HCT116 (cell line): ENCODE measurements around the gene CLCN4. TPM values are rescaled to one million over a fixed set of nuclear protein-coding genes. Genes with fewer than 3 reads are reported as not detected.

Source experiments
- ATAC-seq: fragments of 200-7000 bp; cut with Tn5 transposase; 2 replicates; pipeline ENCODE4 v1.9.1; 2020; ENCODE audit warnings: mild to moderate bottlenecking, moderate library complexity
- BruUV-seq: library from RNA; stranded (reverse); fragments of 400-500 nt; replicated peaks from 2 replicates; lab custom pipeline; 2021; lab: Mats Ljungman, UMichigan
- CTCF ChIA-PET: fragments of 300-600 bp; sonication (Branson Sonifier 250); formaldehyde crosslinking; loops from one replicate; lab custom pipeline; 2021; ENCODE audit warnings: antibody characterized with exemption; lab: Charles Lee
- POLR2A ChIA-PET: fragments of 300-600, 350-600 bp; sonication (Branson Sonifier 250); formaldehyde crosslinking; loops from one replicate; lab custom pipeline; 2021; ENCODE audit warnings: antibody characterized with exemption; lab: Charles Lee
- RAD21 ChIA-PET, 2 experiments: fragments of 300-600 bp; sonication (Branson Sonifier 250); formaldehyde crosslinking; loops; one replicate each; lab custom pipeline; 2023; ENCODE audit warnings: low total read pairs in 2 of 2; ENCODE audit not compliant: uncharacterized antibody in 2 of 2, unreplicated experiment in 2 of 2, low non-redundant PET in 1 of 2; lab: Charles Lee
- DNase-seq: peaks from one replicate; pipeline ENCODE4 v3.0.0-alpha.2; 2010; ENCODE audit warnings: low read depth, low spot score
- H2AFZ ChIP-seq: fragments of 200-600 bp; shearing (Covaris generic), sonication (generic); 2 replicates; pipeline ENCODE4 v1.6.1; 2017; ENCODE audit warnings: low read depth, mixed run types, mixed read lengths, antibody characterized with exemption, low read length; ENCODE audit not compliant: poor library complexity, severe bottlenecking
- H3K27ac ChIP-seq: 2 replicates; pipeline ENCODE4 v1.5.1; 2012; ENCODE audit warnings: low read depth, low read length
- H3K27me3 ChIP-seq: fragments of 200-600 bp; sonication (generic); 2 replicates; pipeline ENCODE4 v1.6.1; 2016; ENCODE audit warnings: mixed run types, low read length, mixed read lengths; ENCODE audit not compliant: insufficient read depth
- H3K36me3 ChIP-seq, 2 experiments: fragments of 200-500 bp in 1 of 2; fragments of 200-600 bp in 1 of 2; sonication (Bioruptor generic) in 1 of 2; sonication (generic) in 1 of 2; 2 replicates each; pipeline versions ENCODE4 v1.5.1 to v1.6.1; 2014 to 2016; ENCODE audit warnings: low read length in 2 of 2, inconsistent platforms in 1 of 2, mixed read lengths in 1 of 2, mixed run types in 1 of 2; ENCODE audit not compliant: insufficient read depth in 2 of 2, control insufficient read depth in 1 of 2
- H3K4me1 ChIP-seq, 2 experiments: fragments of 200-600 bp in 1 of 2; sonication (generic) in 1 of 2; 2 replicates each; pipeline versions ENCODE4 v1.5.1 to v1.6.1; 2012 to 2017; ENCODE audit warnings: low read length in 2 of 2, inconsistent platforms in 1 of 2, mild to moderate bottlenecking in 1 of 2, mixed read lengths in 1 of 2, mixed run types in 1 of 2, moderate library complexity in 1 of 2; ENCODE audit not compliant: insufficient read depth in 2 of 2, control insufficient read depth in 1 of 2
- H3K4me2 ChIP-seq: fragments of 200-600 bp; sonication (generic); 2 replicates; pipeline ENCODE4 v1.6.1; 2017; ENCODE audit warnings: mixed run types, low read length, mixed read lengths
- H3K4me3 ChIP-seq, 2 experiments: fragments of 200-600 bp in 1 of 2; sonication (generic) in 1 of 2; replicated peaks in 1 of 2; 2 replicates each; pipeline ENCODE4 v1.5.1; 2011 to 2016; ENCODE audit warnings: low read length in 2 of 2, control low read depth in 1 of 2, low read depth in 1 of 2, mild to moderate bottlenecking in 1 of 2, mixed read lengths in 1 of 2, mixed run types in 1 of 2
- H3K79me2 ChIP-seq: fragments of 200-600 bp; sonication (generic); 2 replicates; pipeline ENCODE4 v1.6.1; 2017; ENCODE audit warnings: mild to moderate bottlenecking, mixed run types, low read length, moderate library complexity, mixed read lengths; ENCODE audit not compliant: insufficient read depth
- H3K9ac ChIP-seq: fragments of 200-600 bp; sonication (generic); 2 replicates; pipeline ENCODE4 v1.6.1; 2016; ENCODE audit warnings: low read length, mixed read lengths
- H3K9me2 ChIP-seq: fragments of 200-600 bp; sonication (generic), shearing (Covaris generic); 2 replicates; pipeline ENCODE4 v1.6.1; 2017; ENCODE audit warnings: mixed run types, mild to moderate bottlenecking, moderate library complexity; ENCODE audit not compliant: insufficient read depth
- H3K9me3 ChIP-seq, 2 experiments: fragments of 200-500 bp in 1 of 2; fragments of 200-600 bp in 1 of 2; sonication (Bioruptor generic) in 1 of 2; sonication (generic) in 1 of 2; 2 replicates each; pipeline ENCODE4 v1.6.1; 2014 to 2017; ENCODE audit warnings: low read length in 2 of 2, mixed read lengths in 2 of 2, inconsistent platforms in 1 of 2, low read depth in 1 of 2, mild to moderate bottlenecking in 1 of 2, mixed run types in 1 of 2, moderate library complexity in 1 of 2; ENCODE audit not compliant: control insufficient read depth in 1 of 2, insufficient read depth in 1 of 2
- H4K20me1 ChIP-seq: fragments of 200-600 bp; sonication (generic), shearing (Covaris generic); 2 replicates; pipeline ENCODE4 v1.6.1; 2017; ENCODE audit warnings: mixed run types, mild to moderate bottlenecking, moderate library complexity; ENCODE audit not compliant: insufficient read depth
- CEBPB ChIP-seq: IDR thresholded peaks from 2 replicates; pipeline ENCODE4 v1.6.1; 2012; ENCODE audit warnings: low read depth
- FOSL1 ChIP-seq: IDR thresholded peaks from 2 replicates; pipeline ENCODE4 v1.6.1; 2012; ENCODE audit warnings: low read depth
- JUND ChIP-seq: IDR thresholded peaks from 2 replicates; pipeline ENCODE4 v1.6.1; 2012
- POLR2A ChIP-seq: IDR thresholded peaks from 2 replicates; pipeline ENCODE4 v1.7.0; 2011; ENCODE audit warnings: borderline replicate concordance; ENCODE audit not compliant: insufficient read depth, insufficient read length; ENCODE audit errors: extremely low read depth
- RAD21 ChIP-seq: IDR thresholded peaks from 2 replicates; pipeline ENCODE4 v1.6.1; 2012; ENCODE audit warnings: low read depth, mild to moderate bottlenecking
- TCF7L2 ChIP-seq: IDR thresholded peaks from 2 replicates; pipeline ENCODE4 v1.7.0; 2011; ENCODE audit warnings: borderline replicate concordance, inconsistent platforms; ENCODE audit not compliant: insufficient read depth, insufficient read length; ENCODE audit errors: extremely low read depth
- ZFX ChIP-seq: fragments of 450-650 bp; IDR thresholded peaks from 2 replicates; pipeline ENCODE4 v1.6.1; 2017
- intact Hi-C: fragments of 100-400 bp; cut with micrococcal nuclease; formaldehyde crosslinking; loops from 2 replicates; pipeline ENCODE4 v1.10.0; 2022
- total RNA-seq: library from RNA; stranded (reverse); gene quantifications from one replicate; pipeline ENCODE4 v1.2.1, GENCODE V29; 2021; ENCODE audit not compliant: unreplicated experiment
- TF ChIP-seq, protein P1 (sequence below): IDR thresholded peaks from 2 replicates; pipeline ENCODE4 v1.6.1; 2011; ENCODE audit warnings: mild to moderate bottlenecking, low read length, moderate library complexity; ENCODE audit not compliant: insufficient replicate concordance; ENCODE audit errors: extremely low read depth
- TF ChIP-seq, protein P2 (sequence below): IDR thresholded peaks from 2 replicates; pipeline ENCODE4 v1.6.1; 2012
- TF ChIP-seq, protein P3 (sequence below): IDR thresholded peaks from 2 replicates; pipeline ENCODE4 v1.6.1; 2012; ENCODE audit warnings: low read depth
- TF ChIP-seq, protein P4 (sequence below), 3 experiments: fragments of 200-600 bp in 1 of 3; sonication (generic) in 1 of 3; IDR thresholded peaks in 2 of 3; conservative IDR thresholded peaks in 1 of 3; 2 replicates each; pipeline ENCODE4 v1.5.1; 2012 to 2017; ENCODE audit warnings: low read depth in 2 of 3, low read length in 2 of 3, antibody characterized with exemption in 1 of 3, borderline replicate concordance in 1 of 3, control low read depth in 1 of 3, mild to moderate bottlenecking in 1 of 3, mixed read lengths in 1 of 3, mixed run types in 1 of 3, moderate library complexity in 1 of 3; ENCODE audit not compliant: insufficient read depth in 1 of 3

The CLCN4 gene
- total RNA-seq, 1 experiment from 2014 or later: 3.1 TPM

DNA sequence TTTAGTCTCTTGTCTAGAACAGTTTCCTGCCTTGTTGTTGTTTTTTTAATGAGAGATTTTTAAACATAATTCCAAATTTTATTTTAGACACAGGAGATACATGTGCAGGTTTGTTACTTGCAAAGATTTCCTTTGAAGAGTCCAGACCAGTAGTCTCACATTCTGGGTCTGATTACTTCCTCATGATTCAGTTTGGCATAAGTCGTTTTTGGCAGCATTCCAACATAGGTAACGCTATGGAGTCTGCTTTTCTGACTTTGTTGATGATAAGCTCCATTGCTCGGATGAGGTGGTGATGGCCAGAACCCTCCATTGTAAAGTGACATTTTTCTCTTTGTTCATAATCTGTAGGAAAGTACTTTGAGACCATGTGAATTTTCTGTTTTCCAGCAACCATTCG, 74.7 kb downstream of the CLCN4 start:
- no peaks in the 10 kb centered on the region for H3K36me3 ChIP-seq
- H4K20me1 ChIP-seq: no peaks in the 10 kb centered on the region
- no peaks in the 10 kb centered on the region for H3K79me2 ChIP-seq
- ChIA-PET POLR2A (no interaction called here), RAD21 (no interaction called here), CTCF (no interaction called here)
- H3K4me1 ChIP-seq: peaks cover 9 to 20% of the 10 kb centered on the region in 2 experiments
- H3K9me2 ChIP-seq: no peaks in the 10 kb centered on the region
- H3K27me3 ChIP-seq: no peaks in the 10 kb centered on the region
- DNase-seq (no peak), ATAC-seq (no peak)
- TF ChIP-seq, protein P1, sequence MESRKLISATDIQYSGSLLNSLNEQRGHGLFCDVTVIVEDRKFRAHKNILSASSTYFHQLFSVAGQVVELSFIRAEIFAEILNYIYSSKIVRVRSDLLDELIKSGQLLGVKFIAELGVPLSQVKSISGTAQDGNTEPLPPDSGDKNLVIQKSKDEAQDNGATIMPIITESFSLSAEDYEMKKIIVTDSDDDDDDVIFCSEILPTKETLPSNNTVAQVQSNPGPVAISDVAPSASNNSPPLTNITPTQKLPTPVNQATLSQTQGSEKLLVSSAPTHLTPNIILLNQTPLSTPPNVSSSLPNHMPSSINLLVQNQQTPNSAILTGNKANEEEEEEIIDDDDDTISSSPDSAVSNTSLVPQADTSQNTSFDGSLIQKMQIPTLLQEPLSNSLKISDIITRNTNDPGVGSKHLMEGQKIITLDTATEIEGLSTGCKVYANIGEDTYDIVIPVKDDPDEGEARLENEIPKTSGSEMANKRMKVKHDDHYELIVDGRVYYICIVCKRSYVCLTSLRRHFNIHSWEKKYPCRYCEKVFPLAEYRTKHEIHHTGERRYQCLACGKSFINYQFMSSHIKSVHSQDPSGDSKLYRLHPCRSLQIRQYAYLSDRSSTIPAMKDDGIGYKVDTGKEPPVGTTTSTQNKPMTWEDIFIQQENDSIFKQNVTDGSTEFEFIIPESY: no peak
- no peak for TF ChIP-seq ZFX
- no peak for TF ChIP-seq JUND
- no peak for TF ChIP-seq POLR2A
- no peak for TF ChIP-seq RAD21
- TF ChIP-seq FOSL1: no peak
- TF ChIP-seq, protein P2, sequence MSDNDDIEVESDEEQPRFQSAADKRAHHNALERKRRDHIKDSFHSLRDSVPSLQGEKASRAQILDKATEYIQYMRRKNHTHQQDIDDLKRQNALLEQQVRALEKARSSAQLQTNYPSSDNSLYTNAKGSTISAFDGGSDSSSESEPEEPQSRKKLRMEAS: no peak
- TF ChIP-seq TCF7L2: no peak
- TF ChIP-seq, protein P3, sequence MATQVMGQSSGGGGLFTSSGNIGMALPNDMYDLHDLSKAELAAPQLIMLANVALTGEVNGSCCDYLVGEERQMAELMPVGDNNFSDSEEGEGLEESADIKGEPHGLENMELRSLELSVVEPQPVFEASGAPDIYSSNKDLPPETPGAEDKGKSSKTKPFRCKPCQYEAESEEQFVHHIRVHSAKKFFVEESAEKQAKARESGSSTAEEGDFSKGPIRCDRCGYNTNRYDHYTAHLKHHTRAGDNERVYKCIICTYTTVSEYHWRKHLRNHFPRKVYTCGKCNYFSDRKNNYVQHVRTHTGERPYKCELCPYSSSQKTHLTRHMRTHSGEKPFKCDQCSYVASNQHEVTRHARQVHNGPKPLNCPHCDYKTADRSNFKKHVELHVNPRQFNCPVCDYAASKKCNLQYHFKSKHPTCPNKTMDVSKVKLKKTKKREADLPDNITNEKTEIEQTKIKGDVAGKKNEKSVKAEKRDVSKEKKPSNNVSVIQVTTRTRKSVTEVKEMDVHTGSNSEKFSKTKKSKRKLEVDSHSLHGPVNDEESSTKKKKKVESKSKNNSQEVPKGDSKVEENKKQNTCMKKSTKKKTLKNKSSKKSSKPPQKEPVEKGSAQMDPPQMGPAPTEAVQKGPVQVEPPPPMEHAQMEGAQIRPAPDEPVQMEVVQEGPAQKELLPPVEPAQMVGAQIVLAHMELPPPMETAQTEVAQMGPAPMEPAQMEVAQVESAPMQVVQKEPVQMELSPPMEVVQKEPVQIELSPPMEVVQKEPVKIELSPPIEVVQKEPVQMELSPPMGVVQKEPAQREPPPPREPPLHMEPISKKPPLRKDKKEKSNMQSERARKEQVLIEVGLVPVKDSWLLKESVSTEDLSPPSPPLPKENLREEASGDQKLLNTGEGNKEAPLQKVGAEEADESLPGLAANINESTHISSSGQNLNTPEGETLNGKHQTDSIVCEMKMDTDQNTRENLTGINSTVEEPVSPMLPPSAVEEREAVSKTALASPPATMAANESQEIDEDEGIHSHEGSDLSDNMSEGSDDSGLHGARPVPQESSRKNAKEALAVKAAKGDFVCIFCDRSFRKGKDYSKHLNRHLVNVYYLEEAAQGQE: no peak
- no peak for TF ChIP-seq CEBPB
- TF ChIP-seq, protein P4, sequence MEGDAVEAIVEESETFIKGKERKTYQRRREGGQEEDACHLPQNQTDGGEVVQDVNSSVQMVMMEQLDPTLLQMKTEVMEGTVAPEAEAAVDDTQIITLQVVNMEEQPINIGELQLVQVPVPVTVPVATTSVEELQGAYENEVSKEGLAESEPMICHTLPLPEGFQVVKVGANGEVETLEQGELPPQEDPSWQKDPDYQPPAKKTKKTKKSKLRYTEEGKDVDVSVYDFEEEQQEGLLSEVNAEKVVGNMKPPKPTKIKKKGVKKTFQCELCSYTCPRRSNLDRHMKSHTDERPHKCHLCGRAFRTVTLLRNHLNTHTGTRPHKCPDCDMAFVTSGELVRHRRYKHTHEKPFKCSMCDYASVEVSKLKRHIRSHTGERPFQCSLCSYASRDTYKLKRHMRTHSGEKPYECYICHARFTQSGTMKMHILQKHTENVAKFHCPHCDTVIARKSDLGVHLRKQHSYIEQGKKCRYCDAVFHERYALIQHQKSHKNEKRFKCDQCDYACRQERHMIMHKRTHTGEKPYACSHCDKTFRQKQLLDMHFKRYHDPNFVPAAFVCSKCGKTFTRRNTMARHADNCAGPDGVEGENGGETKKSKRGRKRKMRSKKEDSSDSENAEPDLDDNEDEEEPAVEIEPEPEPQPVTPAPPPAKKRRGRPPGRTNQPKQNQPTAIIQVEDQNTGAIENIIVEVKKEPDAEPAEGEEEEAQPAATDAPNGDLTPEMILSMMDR (IDR thresholded peaks at IDR 0.05 in 2 of 3, conservative IDR thresholded peaks at IDR 0.05 in 1 of 3; ENCODE audit: borderline replicate concordance in 1 of 3, insufficient read depth in 1 of 3, low read depth in 2 of 3, low read length in 2 of 3): no peak
- no peak overlapping the region for H3K9ac ChIP-seq
- intact Hi-C loops: loop anchor here (10.0 kb wide), 1 partner anchor 383 kb away; no protein-coding TSS in a partner anchor
- no peak overlapping the region for H3K27ac ChIP-seq
- no TSS peak for BruUV-seq
- no peaks in the 10 kb centered on the region for H3K9me3 ChIP-seq
- H2AFZ ChIP-seq: no peak overlapping the region
- H3K4me3 ChIP-seq: no peak overlapping the region
- H3K4me2 ChIP-seq: no peak overlapping the region
